Esophagus squamous epithelium (tissue), 5 donors: ENCODE measurements around the gene SBNO2. TPM values are rescaled to one million over a fixed set of nuclear protein-coding genes. Genes with fewer than 3 reads are reported as not detected.
"Not testable (repeated sequence)": the region's sequence is repeated elsewhere in the genome, so short reads cannot be mapped to it uniquely, and the experiment has no call there.

ENCODE experiments used
- DNase-seq: peaks from one replicate; lab custom pipeline; 2025; lab: John Stamatoyannopoulos, UW
- H3K27ac ChIP-seq, 4 donors: fragments of 200-600 bp; sonication (generic); one replicate each; pipeline ENCODE4 v1.5.1; 2016 to 2019; ENCODE audit warnings: mild to moderate bottlenecking in 1 of 4
- H3K27me3 ChIP-seq, 4 donors: fragments of 200-600 bp; sonication (generic); 1 replicate in 3 of 4; 2 replicates in 1 of 4; pipeline versions ENCODE4 v1.5.1 to v1.6.0; 2017 to 2021; ENCODE audit warnings: antibody characterized with exemption in 1 of 4
- H3K36me3 ChIP-seq, 3 donors: fragments of 200-600 bp; sonication (generic); one replicate each; pipeline ENCODE4 v1.5.1; 2016 to 2019
- H3K4me1 ChIP-seq, 3 donors: fragments of 200-600 bp; sonication (generic); one replicate each; pipeline ENCODE4 v1.5.1; 2017 to 2019
- H3K4me3 ChIP-seq, 4 donors: fragments of 200-600 bp; sonication (generic); 1 replicate in 3 of 4; 2 replicates in 1 of 4; pipeline ENCODE4 v1.5.1; 2016 to 2019; ENCODE audit warnings: mild to moderate bottlenecking in 2 of 4, moderate library complexity in 1 of 4
- H3K9me3 ChIP-seq, 3 donors: fragments of 200-600 bp; sonication (generic); one replicate each; pipeline ENCODE4 v1.5.1; 2016 to 2019
- CTCF ChIP-seq, 6 experiments: fragments of 450-650 bp in 4 of 6; fragments of 200-600 bp in 2 of 6; sonication (generic) in 2 of 6; IDR thresholded peaks; one replicate each; pipeline ENCODE4 v1.5.1; 2016 to 2019; ENCODE audit warnings: antibody characterized with exemption in 6 of 6, mild to moderate bottlenecking in 4 of 6, moderate library complexity in 4 of 6
- POLR2A ChIP-seq, 4 donors: fragments of 450-650 bp; IDR thresholded peaks; one replicate each; pipeline ENCODE4 v1.6.1; 2017; ENCODE audit warnings: antibody characterized with exemption in 4 of 4, mild to moderate bottlenecking in 4 of 4, moderate library complexity in 3 of 4
- WGBS, 2 donors: methylation state at CpG; one replicate each; pipeline ENCODE4 v1.1.5; 2018; 5-methylcytosine and 5-hydroxymethylcytosine counted together
- intact Hi-C: fragments of 100-400 bp; cut with DNase I; formaldehyde crosslinking; loops from one replicate; pipeline ENCODE4 v1.15.0; 2022
- total RNA-seq, 4 donors: library from RNA; depleted of rRNA; stranded (reverse); fragments of >200 nt; gene quantifications; one replicate each; pipeline ENCODE4 v1.1.0, GENCODE V29; 2016
- donor health status: DM: yes; HTN: yes; CAD: no.

Gene SBNO2
- total RNA-seq, 4 donors from 2014 or later, result 31.3 to 84.3 (median 68.3) TPM

- Histone ChIP-seq H3K4me3 (peak overlapping the region; percentile 59 to 81 (median 71)), H3K4me1 (peaks cover 39 to 72% (median 40%) of the 10 kb centered on the region in 3 donors), H3K27ac (peak overlapping the region; percentile 85 to 91 (median 88)), H3K36me3 (peaks cover 0 to 15% (median 0%) of the 10 kb centered on the region in 3 donors), H3K9me3 (no peaks in the 10 kb centered on the region), H3K27me3 (no peaks in the 10 kb centered on the region)
- TF ChIP-seq CTCF (IDR thresholded peaks at IDR 0.05) (no peak), POLR2A (IDR thresholded peaks at IDR 0.05) (no peak)
- DNase-seq, result no peak
- WGBS, 2 donors, result 0 to 2% methylated on average over 7 to 28 of the region's 78 CpGs
- intact Hi-C loops, result no loop called here
Observed at GRCh38 chr19:1206150-1206863, 32.2 kb upstream of the SBNO2 start.

- intact Hi-C loops, result no loop called here
- Histone ChIP-seq H3K9me3 (no peaks in the 10 kb centered on the region), H3K36me3 (peaks cover 0 to 6% (median 0%) of the 10 kb centered on the region in 3 donors), H3K4me1 (peaks cover 31 to 63% (median 32%) of the 10 kb centered on the region in 3 donors), H3K4me3 (peak within 1 kb of the TSS; percentile 59 to 81 (median 71)), H3K27me3 (no peaks in the 10 kb centered on the region), H3K27ac (peak within 1 kb of the TSS; percentile 85 to 93 (median 90))
- TF ChIP-seq POLR2A (IDR thresholded peaks at IDR 0.05), result peak in 3 of 4 donors; percentile 63 to 88 (median 64)
- peak in 1 of 6 experiments; percentile 4 for TF ChIP-seq CTCF (IDR thresholded peaks at IDR 0.05)
- 7 to 68% methylated on average over 4 to 33 of the region's 114 CpGs for WGBS, 2 donors
- peak; percentile 94 for DNase-seq
Observed at GRCh38 chr19:1205114-1206099, 31.3 kb upstream of the SBNO2 start, which contains the start of gene STK11. TSS of gene STK11 (plus strand) at chr19:1205778. CDS start at chr19:1206914, 1,136 bp downstream.

GRCh38 chr19:1200614-1201013, 26.5 kb upstream of the SBNO2 start:
- H3K36me3 ChIP-seq, H3K9me3 ChIP-seq, intact Hi-C loops, H3K27me3 ChIP-seq, H3K27ac ChIP-seq, H3K4me3 ChIP-seq, DNase-seq: not testable (repeated sequence)
- WGBS, 2 donors, result 82 to 93% methylated on average over 4 of the region's 4 CpGs
- peaks cover 0 to 21% (median 5%) of the 10 kb centered on the region in 3 donors for H3K4me1 ChIP-seq

GRCh38 chr19:1199531-1199930, 25.5 kb upstream of the SBNO2 start:
- 89 to 91% methylated on average over 9 of the region's 10 CpGs for WGBS, 2 donors
- no peaks in the 10 kb centered on the region for H3K9me3 ChIP-seq
- no peak overlapping the region for H3K4me3 ChIP-seq
- H3K36me3 ChIP-seq, result no peaks in the 10 kb centered on the region
- DNase-seq, result no peak
- H3K4me1 ChIP-seq, result peaks cover 0 to 15% (median under 1%) of the 10 kb centered on the region in 3 donors
- H3K27ac ChIP-seq, result no peak overlapping the region
- intact Hi-C loops, result no loop called here
- no peak for TF ChIP-seq POLR2A (IDR thresholded peaks at IDR 0.05)
- H3K27me3 ChIP-seq, result no peaks in the 10 kb centered on the region

- intact Hi-C loops, result no loop called here
- Histone ChIP-seq H3K27me3 (no peaks in the 10 kb centered on the region), H3K4me1 (peaks cover 0 to 32% (median 3%) of the 10 kb centered on the region in 3 donors), H3K27ac (peak overlapping the region in 1 of 4 donors; percentile 21), H3K36me3 (no peaks in the 10 kb centered on the region), H3K9me3 (no peaks in the 10 kb centered on the region), H3K4me3 (no peak overlapping the region)
- 62 to 76% methylated on average over 6 to 7 of the region's 9 CpGs for WGBS, 2 donors
- DNase-seq, result no peak
- TF ChIP-seq CTCF (IDR thresholded peaks at IDR 0.05) (no peak), POLR2A (IDR thresholded peaks at IDR 0.05) (no peak)
Observed at GRCh38 chr19:1189419-1189818, 15.4 kb upstream of the SBNO2 start.
